AG04450 (cell line): ENCODE results near the gene FAM98B. TPM values are rescaled to one million over a fixed set of nuclear protein-coding genes. Genes with fewer than 3 reads are reported as not detected.

Experiments used
- CTCF ChIA-PET: fragments of 300-600, 350-600 bp; formaldehyde crosslinking; extraction: SDS; loops from one replicate; lab custom pipeline; 2022; ENCODE audit warnings: antibody characterized with exemption, inconsistent platforms; lab: Charles Lee
- POLR2A ChIA-PET: fragments of 350-600 bp; formaldehyde crosslinking; extraction: SDS; loops from one replicate; lab custom pipeline; 2021; ENCODE audit warnings: antibody characterized with exemption, inconsistent platforms; lab: Yijun Ruan, JAX
- DNase-seq: peaks from one replicate; pipeline ENCODE4 v3.0.0-alpha.2; 2011; ENCODE audit warnings: low read depth, low spot score
- H3K27ac ChIP-seq: one replicate; pipeline ENCODE4 v1.5.1; 2012; ENCODE audit warnings: low read depth, low read length, control low read depth
- H3K27me3 ChIP-seq: one replicate; pipeline ENCODE4 v1.6.0; 2012; ENCODE audit warnings: low read length; ENCODE audit not compliant: control insufficient read depth, insufficient read depth
- H3K4me3 ChIP-seq: 2 replicates; pipeline ENCODE4 v1.5.1; 2011; ENCODE audit warnings: mild to moderate bottlenecking, low read depth, low read length, control low read depth
- H3K9me3 ChIP-seq: 2 replicates; pipeline ENCODE4 v1.5.1; 2012; ENCODE audit warnings: low read length; ENCODE audit not compliant: control insufficient read depth, insufficient read depth
- polyA plus RNA-seq: library from polyadenylated mRNA; depleted of rRNA; stranded (reverse); fragments of >200 nt; gene quantifications from 2 replicates; pipeline ENCODE4 v1.2.3, GENCODE V29; 2011
- TF ChIP-seq, protein P1 (sequence below): IDR thresholded peaks from 2 replicates; pipeline ENCODE4 v1.5.1; 2011; ENCODE audit warnings: low read depth, low read length, control low read depth, inconsistent platforms

The FAM98B gene
- polyA plus RNA-seq, 1 experiment, result 19.6 TPM

DNA sequence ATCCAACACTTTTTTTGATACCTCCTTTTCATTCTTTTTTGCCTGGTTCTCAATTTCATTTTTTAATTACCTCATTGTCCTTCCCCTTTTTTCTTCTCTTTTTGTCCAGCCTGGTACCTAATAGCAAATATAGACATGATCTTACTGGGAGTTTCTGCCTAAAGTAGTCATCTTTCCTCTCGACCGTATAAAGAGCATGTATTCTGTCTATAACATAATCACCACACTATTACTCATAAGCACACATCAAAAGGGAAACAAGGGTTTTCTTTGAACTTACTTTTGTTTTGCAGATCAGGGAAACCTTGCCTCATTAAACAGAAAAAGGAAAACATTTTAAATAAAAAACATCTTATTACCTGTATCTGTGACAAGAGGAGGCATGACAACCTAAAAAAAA lies 33.0 kb downstream of the FAM98B start:
- no peak overlapping the region for H3K27ac ChIP-seq
- H3K27me3 ChIP-seq, result no peaks in the 10 kb centered on the region
- POLR2A ChIA-PET, result no interaction called here
- no peaks in the 10 kb centered on the region for H3K9me3 ChIP-seq
- TF ChIP-seq, protein P1, sequence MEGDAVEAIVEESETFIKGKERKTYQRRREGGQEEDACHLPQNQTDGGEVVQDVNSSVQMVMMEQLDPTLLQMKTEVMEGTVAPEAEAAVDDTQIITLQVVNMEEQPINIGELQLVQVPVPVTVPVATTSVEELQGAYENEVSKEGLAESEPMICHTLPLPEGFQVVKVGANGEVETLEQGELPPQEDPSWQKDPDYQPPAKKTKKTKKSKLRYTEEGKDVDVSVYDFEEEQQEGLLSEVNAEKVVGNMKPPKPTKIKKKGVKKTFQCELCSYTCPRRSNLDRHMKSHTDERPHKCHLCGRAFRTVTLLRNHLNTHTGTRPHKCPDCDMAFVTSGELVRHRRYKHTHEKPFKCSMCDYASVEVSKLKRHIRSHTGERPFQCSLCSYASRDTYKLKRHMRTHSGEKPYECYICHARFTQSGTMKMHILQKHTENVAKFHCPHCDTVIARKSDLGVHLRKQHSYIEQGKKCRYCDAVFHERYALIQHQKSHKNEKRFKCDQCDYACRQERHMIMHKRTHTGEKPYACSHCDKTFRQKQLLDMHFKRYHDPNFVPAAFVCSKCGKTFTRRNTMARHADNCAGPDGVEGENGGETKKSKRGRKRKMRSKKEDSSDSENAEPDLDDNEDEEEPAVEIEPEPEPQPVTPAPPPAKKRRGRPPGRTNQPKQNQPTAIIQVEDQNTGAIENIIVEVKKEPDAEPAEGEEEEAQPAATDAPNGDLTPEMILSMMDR, result no peak
- CTCF ChIA-PET, result interaction anchor here (1.1 to 1.9 kb wide), 4 partner anchors 77 to 213 kb away, joined by 3 to 7 read pairs (median 6); partner anchors contain the start of gene RASGRP1
- no peak for DNase-seq
- no peak overlapping the region for H3K4me3 ChIP-seq

DNA sequence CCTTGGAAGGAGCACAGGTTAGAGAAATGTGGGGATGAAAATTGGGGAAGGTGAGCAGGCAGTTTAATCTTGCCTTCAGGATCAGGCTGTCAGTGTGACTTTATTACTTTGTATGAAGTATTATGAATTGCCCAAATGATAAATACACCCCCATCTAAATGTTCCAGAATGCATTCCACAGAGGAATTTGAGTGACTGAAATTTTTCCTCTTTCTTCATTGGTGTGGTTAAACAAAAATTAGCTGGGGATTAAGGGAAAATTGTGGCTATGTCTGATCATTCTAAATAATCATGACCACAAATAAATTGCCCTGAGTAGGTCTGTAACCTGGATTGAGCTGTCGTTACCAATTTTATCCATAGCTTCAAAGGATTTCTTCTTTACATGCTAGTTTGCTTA lies 33.5 kb downstream of the FAM98B start:
- Histone ChIP-seq H3K4me3 (no peak overlapping the region), H3K27me3 (no peaks in the 10 kb centered on the region), H3K9me3 (no peaks in the 10 kb centered on the region), H3K27ac (no peak overlapping the region)
- DNase-seq, result no peak
- ChIA-PET POLR2A (no interaction called here), CTCF (interaction anchor here (0.7 to 1.9 kb wide), 5 partner anchors 76 to 212 kb away, joined by 3 to 7 read pairs (median 5); partner anchors contain the start of gene RASGRP1)
- TF ChIP-seq, protein P1, result no peak

DNA sequence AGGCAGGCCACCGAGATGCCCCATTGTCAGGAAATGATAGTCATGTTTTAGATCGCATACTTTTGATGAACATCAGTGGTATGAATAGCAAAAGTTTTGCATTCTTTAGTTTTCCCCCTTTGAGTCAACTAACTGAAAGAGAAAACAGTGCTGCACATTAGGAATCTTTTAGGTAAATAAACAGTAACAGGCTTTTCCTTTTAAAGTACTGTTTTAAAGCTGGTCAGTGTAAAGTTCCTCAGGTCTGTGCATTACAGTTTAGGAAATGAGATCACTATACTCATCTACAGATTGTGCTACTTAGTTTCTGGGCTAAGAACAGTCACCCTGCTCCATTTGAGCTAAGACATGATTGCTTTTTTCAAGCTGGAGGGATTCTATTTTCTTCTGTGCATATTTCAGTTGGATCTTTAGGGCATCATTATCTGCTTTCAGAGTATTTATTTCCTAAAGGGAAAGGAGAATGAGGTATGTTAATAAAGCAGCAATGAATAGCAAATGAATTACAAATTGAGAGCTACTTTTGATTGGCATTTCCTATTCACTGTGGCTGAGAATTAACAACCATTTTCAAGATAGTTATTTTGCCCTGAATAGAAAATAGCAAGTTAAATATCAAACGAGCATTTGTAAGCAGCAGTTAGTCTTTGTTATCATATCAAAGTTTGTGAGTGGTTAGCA lies 36.5 kb downstream of the FAM98B start:
- CTCF ChIA-PET, result interaction anchor here (0.7 to 2.2 kb wide), 5 partner anchors 15 to 209 kb away, joined by 3 to 10 read pairs (median 4); partner anchors contain the start of gene RASGRP1
- Histone ChIP-seq H3K9me3 (no peaks in the 10 kb centered on the region), H3K4me3 (no peak overlapping the region), H3K27ac (peak overlapping the region; percentile 62), H3K27me3 (no peaks in the 10 kb centered on the region)
- TF ChIP-seq, protein P1, result no peak
- POLR2A ChIA-PET, result interaction anchor here (1.0 kb wide), 1 partner anchor 37 kb away, joined by 4 read pairs; the partner anchor contains the start of gene FAM98B
- peak; percentile 26 for DNase-seq

DNA sequence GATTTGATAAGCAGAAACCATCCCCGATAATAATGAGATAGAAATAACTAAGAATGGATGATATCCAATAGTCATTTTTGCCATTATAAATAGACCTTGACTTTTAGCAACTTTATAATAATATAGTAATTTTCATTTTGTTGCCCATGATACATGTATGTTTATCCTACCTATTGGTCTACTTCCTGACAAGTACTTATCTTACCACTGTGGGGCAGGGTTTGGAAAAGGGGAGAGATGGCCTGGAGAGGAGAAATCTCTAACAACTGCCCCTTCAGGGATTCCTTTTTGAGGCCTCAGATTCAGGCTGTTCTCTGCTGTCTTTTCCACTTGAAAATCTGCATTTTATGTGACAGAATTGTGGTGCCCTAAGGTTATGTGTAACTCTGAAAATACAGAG lies 42.2 kb downstream of the FAM98B start:
- H3K27ac ChIP-seq, result no peak overlapping the region
- TF ChIP-seq, protein P1, result no peak
- DNase-seq, result no peak
- H3K4me3 ChIP-seq, result no peak overlapping the region
- no peaks in the 10 kb centered on the region for H3K9me3 ChIP-seq
- no peaks in the 10 kb centered on the region for H3K27me3 ChIP-seq
- ChIA-PET POLR2A (no interaction called here), CTCF (no interaction called here)

DNA sequence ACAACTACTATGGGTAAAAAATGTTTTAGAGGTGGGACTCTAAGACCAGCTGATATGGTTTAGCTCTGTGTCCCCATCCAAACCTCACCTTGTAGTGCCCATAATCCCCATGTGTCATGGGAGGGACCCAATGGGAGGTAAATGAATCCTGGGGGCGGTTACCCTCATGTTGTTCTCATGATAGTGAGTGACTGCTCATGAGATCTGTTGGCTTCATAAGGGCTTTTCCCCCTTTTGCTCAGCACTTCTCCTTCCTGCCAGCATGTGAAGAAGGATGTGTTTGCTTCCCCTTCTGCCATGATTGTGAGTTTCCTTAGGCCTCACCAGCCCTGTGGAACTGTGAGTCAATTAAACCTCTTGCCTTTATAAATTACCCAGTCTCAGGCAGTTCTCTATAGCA lies 45.7 kb downstream of the FAM98B start:
- POLR2A ChIA-PET, result no interaction called here
- CTCF ChIA-PET, result no interaction called here
- TF ChIP-seq, protein P1, result no peak
- H3K27ac ChIP-seq, result no peak overlapping the region
- H3K9me3 ChIP-seq, result no peaks in the 10 kb centered on the region
- DNase-seq, result no peak
- no peak overlapping the region for H3K4me3 ChIP-seq
- H3K27me3 ChIP-seq, result no peaks in the 10 kb centered on the region
